Measurements from ENCODE around the gene TMEM52. TPM values are rescaled to one million over a fixed set of nuclear protein-coding genes. Genes with fewer than 3 reads are reported as not detected.

TMEM52 gene
- total RNA-seq, 1 donor from 2014 or later = 0.67 TPM

DNA sequence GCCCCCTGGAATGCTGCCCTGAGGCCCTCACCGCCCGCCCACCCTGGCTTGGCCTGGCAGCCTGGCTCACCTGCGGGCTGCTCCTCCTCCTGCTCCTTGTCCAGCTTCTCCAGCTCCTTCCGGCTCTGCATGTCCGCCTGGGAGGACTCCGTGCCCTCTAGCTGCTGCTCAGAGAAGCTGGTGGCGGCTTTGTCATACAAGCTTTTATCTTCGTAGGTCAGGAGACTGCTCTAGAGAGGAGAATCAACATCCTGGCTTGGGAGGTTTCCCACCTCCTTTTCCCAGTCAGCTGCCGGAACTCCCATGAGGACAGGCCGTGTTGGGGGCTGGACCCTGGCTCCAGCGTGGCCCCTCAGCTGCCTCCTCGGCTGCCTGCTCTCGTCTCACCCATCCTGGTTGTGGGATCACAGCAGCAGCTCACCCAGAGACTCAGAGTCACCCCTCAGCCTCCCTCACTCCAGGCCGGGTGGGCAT lies 36.6 kb upstream of the TMEM52 start:
- H3K27ac Mint-ChIP-seq (ENCODE audit: unreplicated experiment) = no peak overlapping the region
- TF ChIP-seq, protein P1, sequence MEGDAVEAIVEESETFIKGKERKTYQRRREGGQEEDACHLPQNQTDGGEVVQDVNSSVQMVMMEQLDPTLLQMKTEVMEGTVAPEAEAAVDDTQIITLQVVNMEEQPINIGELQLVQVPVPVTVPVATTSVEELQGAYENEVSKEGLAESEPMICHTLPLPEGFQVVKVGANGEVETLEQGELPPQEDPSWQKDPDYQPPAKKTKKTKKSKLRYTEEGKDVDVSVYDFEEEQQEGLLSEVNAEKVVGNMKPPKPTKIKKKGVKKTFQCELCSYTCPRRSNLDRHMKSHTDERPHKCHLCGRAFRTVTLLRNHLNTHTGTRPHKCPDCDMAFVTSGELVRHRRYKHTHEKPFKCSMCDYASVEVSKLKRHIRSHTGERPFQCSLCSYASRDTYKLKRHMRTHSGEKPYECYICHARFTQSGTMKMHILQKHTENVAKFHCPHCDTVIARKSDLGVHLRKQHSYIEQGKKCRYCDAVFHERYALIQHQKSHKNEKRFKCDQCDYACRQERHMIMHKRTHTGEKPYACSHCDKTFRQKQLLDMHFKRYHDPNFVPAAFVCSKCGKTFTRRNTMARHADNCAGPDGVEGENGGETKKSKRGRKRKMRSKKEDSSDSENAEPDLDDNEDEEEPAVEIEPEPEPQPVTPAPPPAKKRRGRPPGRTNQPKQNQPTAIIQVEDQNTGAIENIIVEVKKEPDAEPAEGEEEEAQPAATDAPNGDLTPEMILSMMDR (IDR thresholded peaks at IDR 0.05) = no peak
- H3K4me1 Mint-ChIP-seq (ENCODE audit: low read depth) = peaks cover 6% of the 10 kb centered on the region
- peak; percentile 85 for DNase-seq (ENCODE audit: low spot score)
- no peaks in the 10 kb centered on the region for H3K36me3 Mint-ChIP-seq (ENCODE audit: low read depth)
- no peak overlapping the region for H3K4me3 Mint-ChIP-seq (ENCODE audit: unreplicated experiment)
- H3K9me3 Mint-ChIP-seq (ENCODE audit: low read depth) = peaks cover 7% of the 10 kb centered on the region
- H3K27me3 Mint-ChIP-seq (ENCODE audit: low read depth) = peaks cover 21% of the 10 kb centered on the region

DNA sequence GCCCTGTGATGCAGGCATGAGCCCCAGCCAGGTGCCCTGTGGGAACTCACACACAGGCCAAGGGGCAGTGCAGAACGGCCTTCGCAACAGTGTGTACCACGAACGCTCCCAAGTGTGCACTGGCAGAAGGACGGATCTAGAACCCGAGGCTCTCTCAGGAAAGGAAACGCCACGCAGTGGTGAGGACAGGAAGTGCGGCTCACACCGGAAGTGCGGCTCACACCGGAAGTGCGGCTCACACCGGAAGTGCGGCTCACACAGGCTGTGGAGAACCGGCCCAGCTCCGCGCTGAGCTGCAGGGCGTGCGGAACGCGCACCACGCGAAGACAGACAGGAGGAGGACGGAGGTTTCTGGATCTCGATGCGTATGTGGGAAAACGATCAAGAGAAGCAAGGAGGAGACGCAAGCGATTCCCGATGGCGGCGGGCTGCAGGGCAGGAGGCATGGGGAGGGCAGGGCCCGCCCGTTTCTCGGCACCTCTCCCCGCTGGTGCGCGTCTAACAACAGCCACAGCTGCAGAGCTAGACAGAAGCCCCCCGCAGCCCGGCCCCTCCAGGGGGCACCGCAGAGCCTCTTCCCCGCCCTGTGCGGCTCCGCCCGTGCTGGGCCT lies 35.9 kb upstream of the TMEM52 start:
- Mint-ChIP-seq H3K36me3 (ENCODE audit: low read depth) (no peaks in the 10 kb centered on the region), H3K4me1 (ENCODE audit: low read depth) (peaks cover 3% of the 10 kb centered on the region), H3K27ac (ENCODE audit: unreplicated experiment) (no peak overlapping the region), H3K27me3 (ENCODE audit: low read depth) (peaks cover 24% of the 10 kb centered on the region), H3K9me3 (ENCODE audit: low read depth) (peaks cover 7% of the 10 kb centered on the region), H3K4me3 (ENCODE audit: unreplicated experiment) (no peak overlapping the region)
- peak; percentile 86 for DNase-seq (ENCODE audit: low spot score)
- TF ChIP-seq, protein P1 (IDR thresholded peaks at IDR 0.05) = no peak

DNA sequence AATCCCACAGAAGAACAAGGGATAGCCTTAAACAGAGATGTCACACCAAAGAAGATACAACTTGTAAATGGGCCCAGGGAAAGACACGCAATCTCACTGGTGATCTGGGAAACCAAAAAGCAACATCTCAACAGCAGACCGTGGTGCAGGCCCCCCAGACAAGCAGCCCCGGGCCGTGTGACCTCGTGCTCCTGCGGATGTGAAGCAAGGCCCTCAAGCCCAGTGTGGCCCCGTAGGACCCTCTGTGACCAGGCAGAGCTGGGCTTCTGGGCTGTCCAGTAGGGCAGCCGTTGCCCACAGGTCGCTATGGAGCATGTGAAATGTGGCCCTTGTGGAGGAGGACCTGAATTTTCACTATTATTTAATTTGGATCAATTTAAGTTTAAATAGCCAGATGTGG lies 34.9 kb upstream of the TMEM52 start:
- H3K9me3 Mint-ChIP-seq (ENCODE audit: low read depth) = peaks cover 7% of the 10 kb centered on the region
- TF ChIP-seq, protein P1 (IDR thresholded peaks at IDR 0.05) = no peak
- peaks cover 26% of the 10 kb centered on the region for H3K27me3 Mint-ChIP-seq (ENCODE audit: low read depth)
- no peaks in the 10 kb centered on the region for H3K4me1 Mint-ChIP-seq (ENCODE audit: low read depth)
- no peak overlapping the region for H3K4me3 Mint-ChIP-seq (ENCODE audit: unreplicated experiment)
- no peak overlapping the region for H3K27ac Mint-ChIP-seq (ENCODE audit: unreplicated experiment)
- no peaks in the 10 kb centered on the region for H3K36me3 Mint-ChIP-seq (ENCODE audit: low read depth)
- DNase-seq (ENCODE audit: low spot score) = peak; percentile 88

DNA sequence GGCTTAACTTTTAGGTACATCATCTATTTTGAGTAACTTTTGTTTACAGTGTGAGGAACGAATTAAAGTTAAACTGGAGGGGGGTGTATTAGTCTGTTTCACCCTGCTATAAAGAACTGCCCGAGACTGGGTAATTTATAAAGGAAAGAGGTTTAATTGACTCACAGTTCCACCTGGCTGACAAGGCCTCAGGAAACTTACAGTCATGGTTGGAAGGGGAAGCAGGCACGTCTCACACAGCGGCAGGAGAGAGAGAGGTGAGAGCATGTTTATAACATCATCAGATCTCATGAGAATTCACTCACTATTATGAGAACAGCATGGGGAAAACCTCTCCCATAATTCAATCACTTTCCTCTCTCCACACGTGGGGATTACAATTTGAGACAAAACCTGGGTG lies 31.9 kb upstream of the TMEM52 start:
- Mint-ChIP-seq H3K27ac (ENCODE audit: unreplicated experiment) (no peak overlapping the region), H3K4me3 (ENCODE audit: unreplicated experiment) (no peak overlapping the region), H3K9me3 (ENCODE audit: low read depth) (peaks cover 7% of the 10 kb centered on the region), H3K36me3 (ENCODE audit: low read depth) (no peaks in the 10 kb centered on the region), H3K4me1 (ENCODE audit: low read depth) (no peaks in the 10 kb centered on the region), H3K27me3 (ENCODE audit: low read depth) (peaks cover 21% of the 10 kb centered on the region)
- TF ChIP-seq, protein P1 (IDR thresholded peaks at IDR 0.05) = no peak
- no peak for DNase-seq (ENCODE audit: low spot score)

DNA sequence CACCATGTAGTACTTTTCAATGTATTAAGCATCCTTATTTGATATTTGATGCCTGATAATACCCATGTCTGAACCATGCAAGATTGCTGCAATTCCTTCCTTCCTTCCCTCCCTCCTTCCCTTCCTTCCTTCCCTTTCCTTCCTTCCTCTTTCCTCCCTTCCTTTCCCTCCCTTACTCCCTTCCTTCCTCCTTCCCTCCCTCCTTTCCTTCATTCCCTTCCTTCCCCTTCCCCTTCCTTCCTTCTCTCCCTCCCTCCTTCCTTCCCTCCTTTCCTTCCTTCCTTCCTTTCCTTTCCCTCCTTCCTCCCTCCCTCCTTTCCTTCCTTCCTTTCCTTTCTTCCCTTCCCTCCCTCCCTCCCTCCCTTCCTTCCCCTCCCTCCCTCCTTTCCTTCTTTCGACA lies 29.7 kb upstream of the TMEM52 start:
- no peak overlapping the region for H3K4me3 Mint-ChIP-seq (ENCODE audit: unreplicated experiment)
- TF ChIP-seq, protein P1 (IDR thresholded peaks at IDR 0.05) = no peak
- H3K9me3 Mint-ChIP-seq (ENCODE audit: low read depth) = peaks cover 7% of the 10 kb centered on the region
- H3K27ac Mint-ChIP-seq (ENCODE audit: unreplicated experiment) = no peak overlapping the region
- DNase-seq (ENCODE audit: low spot score) = no peak
- peaks cover 5% of the 10 kb centered on the region for H3K4me1 Mint-ChIP-seq (ENCODE audit: low read depth)
- peaks cover 23% of the 10 kb centered on the region for H3K27me3 Mint-ChIP-seq (ENCODE audit: low read depth)
- H3K36me3 Mint-ChIP-seq (ENCODE audit: low read depth) = no peaks in the 10 kb centered on the region
